ENCODE data around the gene LRRC75B.
"Not testable (repeated sequence)": the region's sequence is repeated elsewhere in the genome, so short reads cannot be mapped to it uniquely, and the experiment has no call there.

DNA sequence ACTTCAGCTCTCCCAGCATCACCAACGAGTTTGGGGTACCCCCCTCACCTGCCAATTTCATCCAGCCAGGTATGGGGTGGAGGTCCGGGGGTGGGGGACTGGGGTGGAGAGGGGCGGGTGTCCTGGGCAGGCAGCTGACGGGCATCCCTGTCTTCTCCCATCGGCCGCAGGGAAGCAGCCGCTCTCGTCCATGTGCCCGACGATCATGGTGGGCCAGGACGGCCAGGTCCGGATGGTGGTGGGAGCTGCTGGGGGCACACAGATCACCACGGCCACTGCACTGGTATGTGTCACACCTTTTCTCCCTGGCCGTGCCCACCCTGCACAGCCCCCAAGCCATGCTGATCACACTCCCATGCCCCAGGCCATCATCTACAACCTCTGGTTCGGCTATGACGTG is 35.0 kb upstream of the LRRC75B start:
- not testable (repeated sequence) for TF ChIP-seq CTCF, POLR2A (IDR thresholded peaks at IDR 0.05)

Measured in adrenal gland (tissue), 5 donors.